ENCODE results near the gene KIF20A.
"Not testable (repeated sequence)": the region's sequence is repeated elsewhere in the genome, so short reads cannot be mapped to it uniquely, and the experiment has no call there.

The KIF20A gene

GRCh38 chr5:138178516-138179276 is at the start of gene KIF20A, which contains the start of gene BRD8:
Gene KIF20A, plus strand, starts transcription at chr5:138179112. Its CDS starts 569 bp downstream, at chr5:138179681.
Gene BRD8, minus strand, starts transcription at chr5:138178630. Its CDS starts 16 bp downstream, at chr5:138178614.
- peak; percentile 97 for DNase-seq (ENCODE audit: low read depth, low spot score)

DNA sequence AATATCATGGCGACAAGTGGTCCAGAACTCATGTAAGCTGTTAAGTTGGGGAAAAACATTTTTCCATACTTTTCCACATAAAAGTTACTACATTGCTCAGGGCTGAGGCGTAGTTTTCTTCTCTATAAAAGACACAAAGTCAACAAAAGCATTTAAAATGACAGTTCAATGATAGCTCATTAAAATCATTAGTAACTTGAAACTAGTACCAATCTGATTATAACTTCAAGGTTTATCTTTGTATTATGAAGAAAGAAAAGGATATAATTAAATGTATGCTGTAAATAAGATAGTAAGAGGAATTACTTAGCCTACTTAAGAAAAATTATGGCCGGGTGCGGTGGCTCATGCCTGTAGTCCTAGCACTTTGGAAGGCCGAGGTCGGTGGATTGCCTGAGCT is 49.6 kb upstream of the KIF20A start:
- DNase-seq (ENCODE audit: low read depth, low spot score), result no peak

GRCh38 chr5:138132543-138132942 is 46.4 kb upstream of the KIF20A start:
- no peak for DNase-seq (ENCODE audit: low read depth, low spot score)

DNA sequence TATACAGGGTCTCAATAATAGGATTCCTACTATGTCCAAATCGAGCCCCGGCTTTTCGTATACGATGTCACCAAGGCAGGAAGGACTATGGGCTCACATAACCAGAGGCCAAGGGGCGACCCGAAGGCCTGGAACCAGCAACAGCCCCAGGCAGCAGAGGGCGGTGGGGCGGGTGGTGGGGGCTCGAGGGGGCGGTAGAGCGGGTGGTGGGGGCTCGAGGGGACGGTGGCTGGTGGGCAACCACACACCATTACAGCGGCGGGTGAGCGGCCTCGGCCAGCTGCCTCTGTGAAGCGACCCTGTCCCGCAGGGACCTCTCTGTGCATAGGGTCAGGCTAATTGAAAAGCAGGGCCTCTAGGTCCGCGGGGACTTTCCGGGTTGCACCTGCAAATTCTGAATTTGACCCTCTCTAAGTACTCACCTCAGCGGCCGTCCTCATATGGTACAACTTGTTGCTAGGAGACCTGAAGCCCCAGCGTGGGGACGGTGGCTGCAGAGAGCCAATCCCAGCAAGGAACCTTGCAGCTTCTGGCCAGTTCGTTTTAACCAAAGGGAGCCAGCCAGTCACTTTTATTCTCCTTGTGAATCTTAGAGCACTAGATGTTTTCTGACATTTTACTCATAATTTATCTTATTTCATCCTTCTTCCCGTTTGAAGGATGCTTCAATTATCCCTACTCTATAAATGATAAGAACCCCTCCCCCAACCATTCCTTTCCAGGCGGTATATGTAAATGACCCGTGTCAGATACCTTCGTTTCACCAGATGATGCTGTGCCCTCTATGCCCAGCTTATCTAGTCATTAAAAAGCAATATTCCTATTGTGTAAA is 39.7 kb upstream of the KIF20A start, which contains the start of gene NME5:
TSS of gene NME5 (minus strand) at position 480 of the 832 bp plus-strand sequence. CDS start 648 bp downstream, outside the sequence.
- peak; percentile 88 for DNase-seq (ENCODE audit: low read depth, low spot score)

DNA sequence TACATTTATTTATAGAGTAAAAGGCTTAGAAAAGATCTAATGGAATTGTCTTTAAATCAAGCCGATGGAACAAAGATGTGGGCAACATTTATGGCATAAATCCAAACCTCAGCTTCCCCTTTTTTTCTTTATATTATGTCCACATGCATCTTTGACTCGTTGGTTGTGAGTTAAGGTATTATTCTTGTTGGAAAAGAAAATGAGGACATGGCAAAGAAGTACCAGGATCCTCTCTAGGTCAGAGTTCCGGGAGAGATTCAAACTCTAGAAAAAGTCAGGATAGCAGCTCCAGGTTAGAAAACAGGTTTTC is 39.2 kb upstream of the KIF20A start:
- no peak for DNase-seq (ENCODE audit: low read depth, low spot score)

GRCh38 chr5:138140268-138140667 is 38.6 kb upstream of the KIF20A start:
- DNase-seq (ENCODE audit: low read depth, low spot score), result no peak

- DNase-seq (ENCODE audit: low read depth, low spot score), result no peak
Measured at GRCh38 chr5:138141734-138142133, 37.2 kb upstream of the KIF20A start.

DNA sequence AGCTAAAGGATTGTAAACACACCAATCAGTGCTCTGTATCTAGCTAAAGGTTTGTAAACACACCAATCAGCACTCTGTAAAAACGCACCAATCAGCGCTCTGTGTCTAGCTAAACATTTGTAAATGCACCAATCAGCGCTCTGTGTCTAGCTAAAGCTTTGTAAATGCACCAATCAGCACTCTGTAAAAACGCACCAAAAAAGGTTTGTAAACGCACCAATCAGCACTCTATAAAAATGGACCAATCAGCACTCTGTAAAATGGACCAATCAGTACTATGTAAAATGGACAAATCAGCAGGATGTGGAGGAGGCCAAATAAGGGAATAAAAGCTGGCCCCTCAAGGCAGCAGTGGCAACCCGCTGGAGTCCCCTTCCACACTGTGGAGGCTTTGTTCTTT is 35.3 kb upstream of the KIF20A start:
- not testable (repeated sequence) for DNase-seq (ENCODE audit: low read depth, low spot score)

DNA sequence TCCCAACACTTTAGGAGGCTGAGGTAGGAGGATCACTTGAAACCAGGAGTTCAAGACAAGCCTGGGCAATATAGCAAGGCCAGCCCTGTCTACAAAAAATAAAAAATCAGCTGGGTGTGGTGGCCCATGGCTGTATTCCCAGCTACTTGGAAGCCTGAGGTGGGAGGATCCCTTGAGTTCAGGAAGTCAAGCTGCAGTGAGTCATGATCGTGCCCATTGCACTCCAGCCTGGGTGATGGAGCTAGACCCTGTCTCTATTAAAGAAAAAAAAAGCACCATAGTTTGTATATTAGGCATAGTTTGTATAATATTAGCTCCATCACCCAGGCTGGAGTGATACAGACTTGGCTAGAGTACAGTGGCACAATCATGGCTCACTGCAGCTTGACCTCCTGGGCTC is 30.1 kb upstream of the KIF20A start:
- peak; percentile 38 for DNase-seq (ENCODE audit: low read depth, low spot score)

DNA sequence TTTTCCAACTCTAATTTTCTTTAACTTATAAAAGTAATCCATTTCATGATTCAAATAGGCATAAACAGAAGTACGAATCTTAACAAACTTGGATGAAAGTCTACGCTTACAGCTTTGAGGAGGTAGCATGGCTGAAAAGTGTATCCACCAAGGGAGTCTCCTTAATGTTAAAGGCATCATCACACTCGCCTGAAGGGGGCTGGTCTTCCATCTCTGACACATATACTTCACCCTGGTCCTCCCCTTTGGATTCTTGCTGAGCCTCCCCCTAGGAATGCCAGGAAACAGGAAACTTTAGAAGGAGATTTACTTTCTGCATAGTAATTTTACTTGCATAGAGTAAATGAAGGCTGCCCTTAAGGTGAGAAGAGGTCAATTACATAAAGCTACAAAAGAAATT is 29.4 kb upstream of the KIF20A start:
- DNase-seq (ENCODE audit: low read depth, low spot score), result peak; percentile 5

- DNase-seq (ENCODE audit: low read depth, low spot score), result not testable (repeated sequence)
Measured at GRCh38 chr5:138155977-138156376, 22.9 kb upstream of the KIF20A start.

DNA sequence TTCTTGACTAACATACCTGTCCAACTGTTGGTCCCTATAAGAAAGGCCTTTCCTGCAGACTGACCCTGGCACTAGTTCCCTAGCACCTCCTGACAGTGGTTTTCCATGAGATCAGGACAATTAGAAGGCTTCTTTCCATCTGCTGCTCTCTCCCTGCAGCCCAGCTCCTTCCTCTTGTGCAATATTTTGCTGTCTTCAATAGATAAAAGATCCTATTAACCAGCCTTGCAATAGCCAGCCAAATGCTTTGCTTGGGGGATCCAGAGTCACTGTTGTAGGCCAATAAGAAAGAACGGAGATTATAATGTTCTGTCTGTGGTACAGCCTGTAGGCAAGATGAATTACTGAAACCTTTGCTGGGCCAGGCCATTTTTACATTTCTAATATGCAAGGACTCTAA is 21.3 kb upstream of the KIF20A start:
- DNase-seq (ENCODE audit: low read depth, low spot score), result no peak

DNA sequence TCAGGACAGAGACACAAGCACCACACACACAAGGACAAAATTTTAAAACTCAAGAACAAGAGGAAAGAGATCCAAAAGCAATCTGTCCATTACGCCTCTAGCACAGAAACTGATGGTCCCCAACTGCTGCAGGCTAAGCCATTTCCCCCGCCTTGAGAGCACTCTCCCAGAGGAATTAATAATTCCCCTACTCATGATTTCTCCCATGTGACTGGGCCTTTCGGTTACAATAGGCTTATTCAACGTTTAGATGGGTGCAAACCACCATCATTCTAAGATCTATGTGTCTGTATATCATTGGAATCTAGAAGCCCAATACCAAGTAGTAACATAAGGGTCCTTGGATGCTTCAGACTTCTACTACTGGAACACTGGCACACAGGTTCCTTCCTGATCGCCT is 19.2 kb upstream of the KIF20A start:
- DNase-seq (ENCODE audit: low read depth, low spot score), result no peak

GRCh38 chr5:138160706-138161105 is 18.2 kb upstream of the KIF20A start:
- DNase-seq (ENCODE audit: low read depth, low spot score), result no peak

DNA sequence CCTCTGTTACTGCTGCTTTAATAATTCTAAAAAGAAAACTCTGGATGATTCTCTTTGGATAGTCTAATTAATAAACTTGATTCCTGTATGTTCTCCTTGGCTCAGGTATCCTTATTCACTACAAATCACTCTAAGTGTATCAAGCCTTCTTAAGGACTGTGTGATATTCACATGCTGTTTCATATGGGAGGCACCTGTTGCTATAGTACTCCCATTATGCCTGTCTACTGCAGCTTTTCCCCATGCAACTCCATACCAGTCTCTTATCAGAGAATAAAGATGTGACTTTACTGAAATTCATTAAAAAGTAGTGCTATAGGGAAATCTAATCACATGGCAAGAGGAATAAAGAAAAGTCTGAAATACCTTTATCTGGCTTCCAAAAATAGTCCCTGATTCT is 15.2 kb upstream of the KIF20A start:
- no peak for DNase-seq (ENCODE audit: low read depth, low spot score)

DNA sequence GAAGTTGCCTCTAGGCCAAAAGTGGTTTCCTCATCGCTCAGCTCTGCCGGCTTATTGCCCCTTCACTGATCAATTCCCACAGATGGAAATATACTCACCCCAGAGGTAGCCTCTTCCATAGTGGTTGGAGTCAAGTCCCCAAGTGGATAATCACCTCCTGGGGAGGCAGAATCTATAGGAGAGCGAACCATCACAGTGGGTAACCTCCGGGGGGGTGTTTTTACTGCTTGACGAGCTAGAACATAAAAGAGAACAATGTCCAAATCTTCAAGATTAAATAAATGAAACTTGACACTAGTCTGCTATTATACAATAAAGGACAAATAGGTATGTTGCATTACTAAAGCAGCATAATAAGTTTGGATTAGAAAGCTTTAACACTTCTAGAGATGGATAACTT is 9.8 kb upstream of the KIF20A start:
- DNase-seq (ENCODE audit: low read depth, low spot score), result no peak

DNA sequence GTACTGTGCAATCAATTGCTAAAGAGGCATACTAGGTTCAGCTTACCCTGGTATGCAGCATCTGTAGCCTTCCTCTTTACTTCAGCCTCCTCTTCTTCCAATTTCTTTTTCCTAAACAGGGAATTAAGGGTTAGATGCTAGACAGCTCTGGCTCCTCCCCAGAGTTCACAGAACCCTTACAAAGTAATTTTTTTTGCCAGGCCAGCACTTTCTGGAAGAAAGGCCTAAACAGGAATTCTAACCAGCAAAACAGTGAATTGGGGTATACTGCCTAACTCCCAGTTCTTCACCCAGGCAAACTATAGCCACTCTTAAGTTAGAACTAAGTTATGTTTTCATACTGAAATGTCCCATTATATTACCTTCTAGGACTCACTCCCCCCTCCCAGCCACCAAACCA is 8.6 kb upstream of the KIF20A start:
- DNase-seq (ENCODE audit: low read depth, low spot score), result no peak

DNA sequence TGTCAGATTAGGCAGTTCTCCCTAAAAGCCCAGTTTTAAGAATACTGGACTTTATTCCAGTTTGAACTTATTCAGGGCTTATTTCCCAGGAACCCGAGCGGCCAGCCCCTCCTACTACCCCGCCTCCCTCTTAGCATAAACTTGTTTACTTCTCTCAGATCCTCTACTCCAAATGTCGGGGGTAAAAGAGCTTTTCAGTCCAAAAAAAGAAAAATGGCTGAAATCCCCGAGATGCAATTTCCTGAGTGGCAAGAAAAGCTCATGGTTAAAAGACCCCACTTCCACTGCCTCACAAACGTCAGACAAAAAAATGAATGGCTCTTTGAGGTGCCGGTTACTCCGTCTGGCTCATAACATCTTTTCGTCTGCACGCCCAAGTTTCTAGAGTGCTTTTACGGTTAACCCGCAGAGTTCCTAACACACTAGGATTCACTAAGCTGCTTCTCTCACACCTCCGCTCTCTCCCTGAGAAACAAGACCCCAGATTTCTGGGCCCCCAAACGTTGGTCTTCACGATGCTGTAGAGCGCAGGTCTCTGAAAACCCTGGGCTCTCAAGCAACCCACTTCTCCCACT is 884 bp upstream of the KIF20A start:
- peak; percentile 50 for DNase-seq (ENCODE audit: low read depth, low spot score)

DNA sequence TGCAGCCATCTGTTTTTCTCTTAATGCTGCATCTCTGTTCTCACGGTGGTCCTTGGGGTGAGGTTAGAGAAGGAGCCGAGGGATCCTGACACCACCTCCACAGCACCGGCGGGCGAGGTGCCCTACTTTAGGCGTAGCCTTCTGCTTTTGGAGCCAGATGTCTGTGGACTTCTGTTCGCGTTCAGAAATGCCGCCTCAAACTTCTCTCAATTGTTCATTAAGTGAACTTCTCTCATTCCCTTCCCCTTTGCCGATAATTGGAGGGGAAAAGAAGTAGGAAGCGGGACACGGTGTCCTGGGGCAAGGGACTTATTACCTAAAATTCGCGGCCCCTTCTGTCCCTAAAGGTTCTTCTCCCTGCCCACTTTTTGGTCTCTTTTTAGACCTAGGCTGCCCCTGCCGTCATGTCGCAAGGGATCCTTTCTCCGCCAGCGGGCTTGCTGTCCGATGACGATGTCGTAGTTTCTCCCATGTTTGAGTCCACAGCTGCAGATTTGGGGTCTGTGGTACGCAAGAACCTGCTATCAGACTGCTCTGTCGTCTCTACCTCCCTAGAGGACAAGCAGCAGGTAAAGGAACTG is 455 bp downstream of the KIF20A start:
- peak; percentile 8 for DNase-seq (ENCODE audit: low read depth, low spot score)

GRCh38 chr5:138180183-138180782 is 1.4 kb downstream of the KIF20A start:
- peak; percentile 62 for DNase-seq (ENCODE audit: low read depth, low spot score)

GRCh38 chr5:138180841-138181240 is 1.9 kb downstream of the KIF20A start:
- DNase-seq (ENCODE audit: low read depth, low spot score), result no peak

- no peak for DNase-seq (ENCODE audit: low read depth, low spot score)
Measured at GRCh38 chr5:138182808-138183207, 3.9 kb downstream of the KIF20A start.
